HG03571 (cell line): ENCODE measurements around the gene G6PD.
"Not testable (repeated sequence)": the region's sequence is repeated elsewhere in the genome, so short reads cannot be mapped to it uniquely, and the experiment has no call there.

Source experiments
- ATAC-seq: cut with Tn5 transposase; IDR thresholded peaks from one replicate; pipeline ENCODE4 v1.9.1; 2021; ENCODE audit not compliant: unreplicated experiment

The G6PD gene

DNA sequence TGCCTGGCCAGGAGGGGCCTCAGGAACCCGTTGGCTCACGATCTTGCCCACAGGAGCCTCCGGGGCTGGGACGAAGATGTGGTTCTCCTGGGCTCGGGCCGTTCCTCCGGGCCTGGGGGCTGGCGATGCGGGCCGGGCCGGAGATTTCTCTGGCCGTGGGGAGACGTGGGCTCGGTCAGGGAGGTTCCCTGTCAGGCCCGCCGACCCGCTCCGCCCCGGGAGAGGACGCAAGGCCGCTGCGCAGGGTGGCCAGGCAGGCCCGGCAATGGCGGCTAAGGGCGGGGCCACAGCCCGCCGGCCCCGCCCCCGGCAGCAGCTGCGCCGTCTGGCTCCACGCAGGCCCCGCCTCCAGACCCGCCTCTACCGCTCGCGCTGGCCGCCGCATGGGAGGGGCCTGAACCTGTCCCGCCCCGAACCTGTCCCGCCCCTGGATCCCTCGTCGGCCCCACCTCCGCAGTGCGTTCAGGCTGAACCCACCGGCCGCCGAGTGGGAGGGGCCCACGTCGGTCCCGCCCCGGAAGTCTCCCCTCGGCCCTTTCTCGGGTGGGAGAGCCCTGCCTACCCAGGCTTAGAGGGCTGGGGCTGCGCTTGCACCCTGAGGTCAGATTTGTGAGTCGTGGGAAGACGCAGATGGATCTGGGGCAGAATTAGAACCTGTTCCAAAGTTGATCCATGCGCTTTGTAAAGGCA lies 30.5 kb downstream of the G6PD start, which contains the start of gene FAM3A:
Gene FAM3A, minus strand, starts transcription at position 267 of the 690 bp plus-strand sequence. CDS start 460 bp downstream, outside the sequence.
- peak; percentile 88 for ATAC-seq

- ATAC-seq = no peak
Measured at GRCh38 chrX:154515090-154515965, 31.3 kb downstream of the G6PD start.

DNA sequence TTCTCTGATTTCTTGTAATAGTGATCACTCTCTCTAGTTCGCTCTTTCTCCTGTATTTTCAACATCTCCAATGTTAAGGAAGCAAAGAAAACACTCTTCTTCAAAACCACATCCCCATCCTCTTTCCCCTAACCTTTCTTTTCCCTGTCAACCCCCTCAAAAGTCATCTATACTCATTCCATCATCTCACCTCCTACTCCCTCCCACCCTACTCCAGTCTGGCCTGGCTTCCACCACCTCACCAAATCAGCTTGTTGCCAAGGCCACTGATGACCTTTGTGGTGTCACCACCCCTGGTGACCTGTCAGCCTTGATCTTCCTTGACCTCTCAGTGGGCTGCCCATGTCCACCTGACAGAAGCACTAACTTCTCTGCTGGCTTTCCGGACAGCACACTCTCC lies 32.9 kb downstream of the G6PD start:
- ATAC-seq = no peak

DNA sequence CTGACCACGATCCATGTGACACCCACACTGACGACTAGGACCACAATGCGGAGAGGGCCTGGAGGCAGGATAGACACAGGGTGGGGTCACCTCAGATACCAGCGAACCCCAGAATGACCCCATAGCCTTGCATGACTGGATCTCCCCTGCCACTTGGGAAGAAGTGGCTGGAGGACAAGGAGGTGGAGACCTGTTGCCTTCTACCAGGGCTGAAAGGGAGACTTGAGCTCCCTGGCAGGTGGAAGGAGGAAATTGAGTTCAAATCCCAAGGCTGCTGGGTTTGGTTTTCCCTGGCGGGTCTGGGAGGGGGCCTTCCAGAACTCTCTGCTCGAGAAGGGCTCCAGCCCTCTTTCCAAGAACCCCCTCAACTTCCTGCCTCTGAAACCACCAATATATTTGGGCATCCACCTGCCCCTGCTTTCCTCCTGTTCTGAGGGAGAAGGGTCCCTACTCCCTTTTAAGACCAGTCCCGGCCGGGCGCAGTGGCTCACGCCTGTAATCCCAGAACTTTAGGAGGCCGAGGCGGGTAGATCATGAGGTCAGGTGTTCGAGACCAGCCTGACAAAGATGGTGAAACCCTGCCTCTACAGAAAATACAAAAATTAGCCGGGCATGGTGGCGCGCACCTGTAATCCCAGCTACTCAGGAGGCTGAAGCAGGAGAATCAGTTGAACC lies 33.6 kb downstream of the G6PD start:
- ATAC-seq = no peak

DNA sequence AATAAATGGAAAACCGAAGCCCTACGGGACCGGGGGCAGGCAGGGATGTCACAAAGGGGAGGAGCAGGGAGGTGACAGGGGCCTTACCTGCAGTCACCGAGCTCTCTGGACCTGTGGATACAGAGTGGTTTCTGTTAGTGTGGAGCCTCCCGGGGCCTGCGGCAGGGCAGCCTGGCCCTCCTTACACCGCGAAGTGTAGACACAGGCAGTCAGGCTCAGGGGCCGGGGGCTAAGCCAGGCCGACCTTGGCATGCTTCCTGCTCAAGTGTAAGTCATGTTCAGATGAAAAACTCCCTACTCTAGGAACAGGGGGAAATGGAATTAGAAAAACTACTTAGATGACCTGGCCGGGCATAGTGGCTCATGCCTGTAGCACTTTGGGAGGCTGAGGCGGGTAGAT lies 34.9 kb downstream of the G6PD start:
- ATAC-seq = no peak

DNA sequence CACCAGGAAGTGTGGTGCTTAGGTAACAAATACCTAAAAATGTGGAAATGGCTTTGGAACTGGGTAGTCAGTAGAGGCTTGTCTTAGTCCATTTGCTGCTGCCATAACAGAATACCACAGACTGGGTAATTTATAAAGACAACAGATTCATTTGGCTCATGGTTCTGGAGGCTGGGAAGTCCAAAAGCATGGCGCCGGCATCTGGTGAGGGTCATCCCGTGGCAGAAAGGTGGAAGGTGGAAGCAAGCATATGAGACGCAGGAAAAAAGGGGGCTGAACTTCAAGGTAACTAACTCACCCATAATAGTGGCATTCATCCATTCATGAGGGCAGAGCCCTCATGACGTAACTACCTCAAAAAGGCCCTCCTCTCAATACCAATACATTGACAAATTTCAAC lies 37.2 kb downstream of the G6PD start:
- no peak for ATAC-seq

GRCh38 chrX:154508384-154508745 lies 38.3 kb downstream of the G6PD start:
- no peak for ATAC-seq

DNA sequence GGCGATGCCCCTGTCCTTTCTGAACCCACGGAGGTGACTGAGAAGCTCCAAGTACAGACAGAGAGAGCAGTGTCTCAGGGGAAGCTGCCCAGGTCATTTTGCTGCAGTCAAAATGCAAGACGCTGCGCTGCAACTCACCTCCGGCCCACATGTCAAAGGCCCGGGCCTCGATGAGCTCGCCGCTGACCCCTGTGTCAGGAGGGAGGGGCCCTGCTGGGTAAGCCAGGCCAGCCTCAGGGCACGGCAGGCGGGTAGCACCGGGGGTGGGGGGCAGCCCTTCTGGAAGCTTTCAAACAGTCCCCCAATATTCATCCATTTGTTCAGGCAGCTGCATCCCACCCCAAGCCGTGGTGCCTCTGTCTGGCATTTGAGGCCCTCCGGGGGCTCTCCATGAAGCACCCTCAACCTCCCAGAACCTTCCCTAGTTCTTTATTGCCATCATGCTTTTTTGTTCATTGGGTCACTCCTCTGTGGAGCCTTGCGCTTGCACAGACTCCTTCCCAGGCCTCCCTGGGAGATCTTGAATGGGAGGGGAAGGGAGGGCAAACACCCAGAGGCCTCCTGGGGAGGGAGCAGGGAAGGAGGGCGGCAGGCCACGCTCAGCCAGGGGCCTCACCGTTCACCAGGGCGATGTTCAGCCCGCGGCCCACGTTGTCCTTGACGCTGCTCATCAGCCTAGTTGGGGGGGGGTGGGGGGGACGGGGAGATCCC lies 38.8 kb downstream of the G6PD start:
- no peak for ATAC-seq

DNA sequence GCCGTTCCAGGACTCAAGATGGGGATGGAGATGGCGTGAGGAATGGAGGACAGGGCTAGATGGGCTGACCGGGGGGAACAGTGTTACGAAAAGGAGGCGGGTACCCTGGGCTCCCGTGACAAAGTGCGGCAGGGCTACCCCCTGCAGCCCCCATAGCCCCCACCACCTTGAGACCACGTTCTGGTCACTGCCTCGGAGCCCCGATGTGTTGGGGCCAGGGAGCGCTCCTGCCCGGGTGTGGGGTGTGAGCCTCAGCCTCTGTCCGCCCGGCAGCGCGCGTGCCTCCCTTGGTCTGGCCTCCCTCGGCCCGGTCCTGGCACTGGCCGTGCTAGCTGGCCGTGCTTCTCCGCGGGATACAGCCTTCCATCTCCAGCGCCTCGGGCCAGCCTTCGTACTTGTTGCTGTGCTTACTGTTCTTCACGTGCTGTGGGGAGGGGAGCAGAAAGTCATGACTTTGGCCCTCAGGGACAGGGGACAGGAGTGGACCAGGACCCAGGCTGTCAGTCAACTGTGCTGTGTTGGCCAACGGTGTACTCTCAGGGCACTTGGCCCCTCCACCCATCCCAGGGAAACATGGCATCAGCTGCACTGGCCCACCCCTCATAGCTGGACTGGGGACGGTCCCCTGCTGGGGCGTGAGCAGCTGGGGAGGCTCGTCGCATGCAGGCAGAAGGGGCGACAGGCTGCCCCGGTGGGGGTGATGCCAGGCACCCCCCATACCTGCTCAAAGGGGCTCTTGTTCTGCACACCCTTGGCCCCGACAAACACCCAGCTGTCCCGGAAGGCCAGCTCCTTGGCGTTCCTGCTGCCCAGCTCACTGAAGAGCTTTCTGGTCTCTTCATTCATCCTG lies 39.9 kb downstream of the G6PD start:
- ATAC-seq = no peak

- no peak for ATAC-seq
Measured at GRCh38 chrX:154505734-154506133, 40.9 kb downstream of the G6PD start.

DNA sequence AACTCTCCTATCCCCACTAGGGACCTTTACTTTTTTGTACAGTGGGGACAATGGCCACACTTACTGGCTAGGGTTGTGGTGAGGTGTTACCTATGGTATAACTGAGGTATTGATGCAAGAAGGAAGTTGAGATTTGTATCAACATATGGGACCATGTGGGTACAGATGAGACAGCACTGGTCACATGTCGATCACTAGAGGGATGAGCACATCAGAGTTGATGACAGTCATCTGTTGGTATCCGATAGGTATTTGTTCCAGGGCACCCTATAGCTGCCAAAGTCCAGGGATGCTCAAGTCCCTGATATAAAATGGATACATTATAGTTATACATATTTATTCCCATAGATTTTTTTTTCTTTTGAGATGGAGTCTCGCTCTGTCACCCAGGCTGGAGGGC lies 43.7 kb downstream of the G6PD start:
- ATAC-seq = no peak

- ATAC-seq = no peak
Measured at GRCh38 chrX:154502098-154502497, 44.5 kb downstream of the G6PD start.

GRCh38 chrX:154501423-154501822 lies 45.2 kb downstream of the G6PD start:
- ATAC-seq = not testable (repeated sequence)

DNA sequence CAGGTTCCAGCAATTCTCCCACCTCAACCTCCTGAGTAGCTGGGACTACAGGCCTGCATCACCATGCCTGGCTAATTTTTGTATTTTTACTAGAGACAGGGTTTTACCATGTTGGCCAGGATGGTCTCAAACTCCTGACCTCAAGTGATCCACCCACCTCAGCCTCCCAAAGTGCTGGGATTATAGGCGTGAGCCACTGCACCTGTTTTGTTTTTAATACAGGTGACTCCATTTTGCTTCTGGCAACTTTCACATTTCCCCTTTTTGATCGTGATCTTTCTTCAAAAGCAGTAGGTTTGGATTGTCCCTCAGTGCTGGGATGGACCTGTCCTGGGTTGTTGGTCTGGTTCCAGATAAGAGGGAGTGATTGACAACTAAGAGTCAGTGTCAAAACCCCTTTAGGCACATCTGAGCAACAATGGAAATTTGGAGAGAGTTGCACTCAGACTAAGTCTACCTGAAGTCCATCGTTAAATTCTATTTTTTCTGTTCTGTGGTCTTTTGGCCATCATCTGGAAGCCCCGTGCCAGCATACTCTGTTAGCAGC lies 50.0 kb downstream of the G6PD start:
- ATAC-seq = not testable (repeated sequence)

DNA sequence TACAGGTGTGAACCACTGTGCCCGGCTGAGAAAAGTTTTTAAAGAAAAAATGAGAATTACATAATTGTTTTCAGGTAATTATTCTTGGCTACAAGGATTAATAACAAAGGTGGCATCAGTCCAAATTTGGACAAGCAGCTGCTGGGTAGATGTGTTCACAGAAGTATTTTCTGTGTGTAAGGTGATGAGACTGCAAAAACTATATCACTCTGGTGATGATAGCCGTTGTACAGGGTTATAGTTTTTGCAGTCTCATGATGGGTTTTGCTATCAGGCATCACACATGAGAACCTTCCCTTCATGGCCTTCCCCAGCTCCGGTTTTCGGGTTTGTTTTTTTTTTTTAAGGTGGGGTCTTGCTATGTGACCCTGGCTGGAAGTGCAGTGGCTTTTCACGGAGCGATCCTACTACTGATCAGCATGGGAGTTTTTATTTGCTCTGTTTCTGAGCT lies 51.1 kb downstream of the G6PD start:
- no peak for ATAC-seq

GRCh38 chrX:154494715-154495114 lies 51.9 kb downstream of the G6PD start:
- ATAC-seq = no peak

GRCh38 chrX:154490414-154491083 lies 56.1 kb downstream of the G6PD start, which contains the start of gene SLC10A3:
Gene SLC10A3 (minus strand): TSS chrX:154490629. CDS start chrX:154488940, 1,689 bp downstream.
- peak; percentile 76 for ATAC-seq

GRCh38 chrX:154490021-154490413 lies 56.6 kb downstream of the G6PD start:
- ATAC-seq = peak; percentile 21

GRCh38 chrX:154489182-154489581 lies 57.5 kb downstream of the G6PD start:
- ATAC-seq = no peak
